Measurements from ENCODE around the gene FIS1.
"Not testable (repeated sequence)": the region's sequence is repeated elsewhere in the genome, so short reads cannot be mapped to it uniquely, and the experiment has no call there.

The FIS1 gene

GRCh38 chr7:101258243-101258731, 13.4 kb upstream of the FIS1 start:
- no peak for DNase-seq (ENCODE audit: low read depth in 1 of 2, low spot score in 1 of 2)

DNA sequence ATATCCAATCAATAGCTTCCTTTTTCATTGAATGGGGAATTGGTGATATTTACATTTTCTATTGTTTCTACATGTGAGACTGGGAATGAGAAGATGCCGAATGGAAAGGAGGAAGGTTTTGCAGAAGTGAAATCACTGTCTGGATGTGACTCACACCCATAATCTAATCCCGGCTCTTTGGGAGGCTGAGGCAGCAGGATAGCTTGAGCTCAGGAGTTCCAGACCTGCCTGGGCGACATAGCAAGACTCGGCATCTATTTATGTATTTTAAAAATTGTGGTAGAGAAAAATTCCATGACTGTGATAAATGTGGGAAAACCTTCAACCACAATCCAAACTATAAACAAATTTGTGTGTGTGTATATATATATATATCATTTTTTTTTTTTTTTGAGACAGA, 10.9 kb upstream of the FIS1 start:
- DNase-seq (ENCODE audit: low read depth in 1 of 2, low spot score in 1 of 2), result no peak

DNA sequence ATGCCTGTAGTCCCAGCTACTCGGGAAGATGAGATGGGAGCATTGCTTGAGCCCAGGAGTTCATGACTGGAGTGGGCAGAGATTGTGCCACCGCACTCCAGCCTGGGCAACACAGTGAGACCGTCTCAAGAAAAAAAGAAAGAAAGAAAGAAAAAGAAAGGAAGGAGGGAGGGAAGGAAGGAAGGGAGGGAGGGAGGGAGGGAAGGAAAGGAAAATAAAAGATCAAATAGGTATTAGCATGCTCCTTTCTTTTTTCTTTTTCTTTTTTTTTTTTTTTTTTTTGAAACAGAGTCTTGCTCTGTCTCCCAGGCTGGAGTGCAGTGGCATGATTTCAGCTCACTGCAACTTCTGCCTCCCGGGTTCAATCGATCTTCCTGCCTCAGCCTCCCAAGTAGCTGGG, 8.3 kb upstream of the FIS1 start:
- not testable (repeated sequence) for DNase-seq (ENCODE audit: low read depth in 1 of 2, low spot score in 1 of 2)

DNA sequence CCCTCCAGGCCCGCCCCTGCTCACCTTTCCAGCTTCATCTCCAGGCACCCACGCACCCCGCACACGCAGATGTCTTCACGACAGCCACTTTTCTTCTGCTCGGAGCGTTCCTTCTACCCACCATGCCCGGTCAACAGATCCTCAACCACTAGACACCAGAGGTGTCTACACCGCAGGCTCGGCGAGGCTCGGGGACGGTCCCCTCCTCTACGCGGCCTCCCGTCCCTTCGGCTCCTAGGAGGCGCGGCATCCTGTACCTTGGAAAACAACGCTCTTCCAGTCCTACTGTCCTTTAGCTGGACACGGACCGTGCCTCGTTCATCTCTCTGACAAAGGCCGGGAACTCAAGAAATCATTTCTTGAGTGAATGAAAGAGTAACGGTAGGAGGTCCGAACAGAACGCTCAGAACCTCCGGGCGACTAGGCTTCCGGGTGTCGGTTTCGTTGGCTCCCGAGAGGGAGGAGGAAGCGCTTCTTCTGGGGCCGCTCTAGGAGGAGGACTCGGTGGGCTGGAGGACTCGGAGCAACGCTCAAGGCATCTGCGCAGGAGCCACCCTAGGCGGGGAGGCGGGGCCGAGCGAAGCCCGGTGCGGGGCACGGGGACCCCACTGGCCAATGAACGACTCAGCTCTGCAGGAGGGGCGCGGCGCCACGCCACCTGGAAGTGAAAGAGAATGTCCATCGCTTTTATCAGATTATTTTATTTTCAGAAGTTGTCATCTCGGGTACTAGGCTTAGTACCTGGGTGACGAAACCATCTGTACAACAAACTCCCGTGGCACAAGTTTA, 7.2 kb upstream of the FIS1 start:
- peak; percentile 94 to 97 for DNase-seq (ENCODE audit: low read depth in 1 of 2, low spot score in 1 of 2)

DNA sequence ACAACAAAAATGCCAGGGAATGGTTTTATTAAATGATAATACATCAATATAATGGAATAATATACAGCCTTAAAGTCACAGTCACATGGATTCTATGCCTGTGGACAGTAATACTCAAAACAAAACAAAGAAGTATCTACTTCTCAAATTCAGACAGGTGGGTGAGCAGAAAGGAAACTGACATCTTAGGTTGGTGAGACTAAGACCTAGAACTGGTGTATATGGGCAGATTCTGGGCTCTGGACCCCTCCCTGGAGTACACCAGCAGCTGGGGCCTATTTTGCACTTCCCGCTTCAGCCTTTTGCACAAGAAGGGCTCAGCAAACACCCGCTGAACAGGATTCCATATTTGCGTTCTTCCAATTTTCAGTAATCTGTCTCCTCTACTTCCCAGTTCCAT, 5.4 kb upstream of the FIS1 start:
- DNase-seq (ENCODE audit: low read depth in 1 of 2, low spot score in 1 of 2), result no peak

GRCh38 chr7:101248276-101248675, 3.4 kb upstream of the FIS1 start:
- no peak for DNase-seq (ENCODE audit: low read depth in 1 of 2, low spot score in 1 of 2)

DNA sequence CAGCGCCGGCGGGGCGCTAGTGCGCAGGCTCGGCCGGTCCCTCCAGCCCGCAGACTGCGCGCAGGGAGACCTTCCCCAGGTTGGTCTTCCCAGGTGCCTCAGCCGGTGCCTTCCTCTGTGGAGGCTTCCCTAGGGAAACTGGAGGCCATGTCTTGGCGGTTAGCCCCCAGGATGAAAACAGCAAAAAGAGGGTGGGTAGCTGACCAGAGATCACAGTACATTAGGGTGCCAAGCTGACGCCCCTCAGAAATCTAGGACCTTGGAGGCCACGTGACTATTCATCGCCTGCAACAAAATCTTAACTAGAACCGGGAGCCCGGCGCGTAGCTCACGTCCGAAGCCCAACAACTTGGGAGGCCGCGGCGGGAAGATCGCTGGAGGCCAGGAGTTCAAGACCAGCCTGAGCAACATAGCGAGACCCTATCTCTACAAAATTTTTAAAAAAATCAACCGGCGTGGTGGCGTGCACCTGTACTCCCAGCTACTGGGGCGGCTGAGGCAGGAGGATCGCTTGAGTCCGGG, 327 bp upstream of the FIS1 start:
- no peak for DNase-seq (ENCODE audit: low read depth in 1 of 2, low spot score in 1 of 2)

- no peak for DNase-seq (ENCODE audit: low read depth in 1 of 2, low spot score in 1 of 2)
Measured at GRCh38 chr7:101243646-101244374, 1.1 kb downstream of the FIS1 start.

GRCh38 chr7:101241443-101242349, 3.2 kb downstream of the FIS1 start:
- no peak for DNase-seq (ENCODE audit: low read depth in 1 of 2, low spot score in 1 of 2)

DNA sequence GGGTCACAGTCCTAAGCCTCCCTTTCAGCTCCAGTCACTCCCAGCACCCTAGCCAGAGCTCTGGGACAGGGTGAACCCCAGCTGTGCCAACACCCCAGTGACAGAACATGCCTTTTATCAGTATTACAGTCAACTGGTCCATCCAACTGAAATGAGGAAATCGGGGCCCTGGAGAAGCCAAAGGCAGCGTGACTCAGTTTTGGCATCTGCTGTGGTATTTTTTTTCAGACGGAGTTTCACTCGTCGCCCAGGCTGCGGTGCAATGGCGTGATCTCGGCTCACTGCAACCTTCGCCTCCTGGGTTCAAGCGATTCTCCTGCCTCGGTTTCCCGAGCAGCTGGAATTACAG, 3.9 kb downstream of the FIS1 start:
- no peak for DNase-seq (ENCODE audit: low read depth in 1 of 2, low spot score in 1 of 2)

GRCh38 chr7:101240226-101241014, 4.5 kb downstream of the FIS1 start:
- DNase-seq (ENCODE audit: low read depth in 1 of 2, low spot score in 1 of 2), result no peak

DNA sequence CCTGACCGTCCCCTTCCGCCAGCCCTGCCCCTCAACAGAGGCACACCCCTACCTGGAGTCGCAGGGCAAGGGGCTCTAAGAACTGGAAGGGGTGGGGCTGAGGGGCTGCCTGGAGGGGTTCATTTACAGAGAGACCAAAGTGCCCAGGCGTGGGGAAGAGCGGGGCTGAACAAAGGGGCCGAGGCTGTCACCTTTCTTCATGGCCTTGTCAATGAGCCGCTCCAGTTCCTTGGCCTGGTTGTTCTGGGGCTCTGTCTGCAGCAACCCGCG, 5.0 kb downstream of the FIS1 start:
- DNase-seq (ENCODE audit: low read depth in 1 of 2, low spot score in 1 of 2), result no peak

DNA sequence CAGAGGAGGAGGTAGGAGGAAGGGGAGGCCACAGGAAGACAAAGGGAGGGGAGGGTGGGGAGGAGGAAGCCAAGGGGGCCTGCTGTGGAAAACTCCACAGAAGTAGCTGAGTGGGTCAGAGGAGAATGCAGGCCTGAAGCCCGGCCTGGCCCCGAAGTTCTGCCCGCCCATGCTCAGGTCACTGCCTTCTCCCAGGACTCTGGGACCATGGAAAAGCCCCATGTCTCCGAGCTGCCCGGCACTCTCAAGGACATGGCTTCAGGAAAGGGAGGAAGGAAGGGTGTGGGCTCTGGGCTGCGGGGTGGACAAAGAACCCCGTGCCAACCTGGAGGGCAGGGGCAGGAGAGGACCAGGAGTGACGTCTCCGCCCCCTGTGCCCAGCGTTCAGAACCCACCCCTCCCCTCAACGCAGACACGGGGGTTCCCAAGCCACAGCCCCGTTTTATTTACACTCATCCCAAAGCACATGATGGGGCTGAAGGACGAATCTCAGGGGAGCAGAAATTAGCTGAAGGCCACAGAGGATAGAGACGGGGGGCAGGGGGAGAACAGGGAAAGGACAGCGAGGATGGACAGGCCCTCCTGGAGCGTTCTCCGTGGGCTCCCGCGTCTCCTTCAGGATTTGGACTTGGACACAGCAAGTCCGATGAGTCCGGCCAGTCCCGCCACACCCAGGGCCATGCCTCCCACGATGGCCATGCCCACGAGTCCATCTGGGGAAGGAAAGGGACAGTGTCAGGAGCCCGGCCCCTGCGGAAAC, 5.5 kb downstream of the FIS1 start:
- no peak for DNase-seq (ENCODE audit: low read depth in 1 of 2, low spot score in 1 of 2)

DNA sequence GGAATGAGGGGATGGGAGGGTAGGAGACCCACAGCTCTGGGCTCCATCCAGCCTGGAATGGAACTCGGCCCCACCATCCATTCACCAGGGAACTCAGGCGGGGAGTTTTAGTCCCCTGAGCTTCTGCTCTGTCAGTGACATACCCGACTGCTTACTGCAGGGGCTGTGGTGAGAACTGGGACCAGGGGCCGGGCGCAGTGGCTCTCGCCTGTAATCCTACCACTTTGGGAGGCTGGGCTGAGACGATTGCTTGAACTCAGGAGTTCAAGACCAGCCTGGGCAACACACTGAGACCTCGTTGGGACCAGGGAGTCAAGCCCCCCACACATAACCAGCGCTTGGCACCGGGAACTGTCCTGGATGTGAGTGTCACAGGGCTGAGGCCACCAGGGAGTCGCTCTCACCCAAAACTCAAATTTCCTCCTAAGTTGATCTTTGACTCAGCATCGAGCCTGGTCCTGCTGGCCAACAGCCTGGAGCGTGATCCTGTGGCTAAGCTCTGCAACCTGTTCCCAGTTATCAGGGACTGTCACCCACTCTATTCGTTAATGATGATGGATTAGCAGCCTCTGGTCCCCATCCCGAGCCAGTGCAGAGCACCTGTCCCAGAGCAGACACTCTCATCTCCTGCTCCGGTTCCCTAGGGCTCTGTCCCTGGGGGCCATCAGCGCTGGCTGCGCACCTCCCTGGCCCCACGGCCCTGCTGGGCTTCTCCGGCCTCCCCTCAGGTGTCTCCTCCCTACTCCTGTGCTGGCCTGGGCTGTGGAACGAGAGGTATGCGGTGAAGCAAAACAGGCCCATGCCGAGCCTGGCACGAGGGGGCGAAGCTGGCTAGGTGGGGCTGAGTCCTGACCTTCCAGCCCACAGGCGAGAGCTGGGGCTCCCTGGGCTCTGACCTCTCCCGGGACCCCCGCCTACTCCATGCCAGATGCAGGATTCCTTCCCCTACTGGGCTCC, 6.4 kb downstream of the FIS1 start:
- DNase-seq (ENCODE audit: low read depth in 1 of 2, low spot score in 1 of 2), result no peak

DNA sequence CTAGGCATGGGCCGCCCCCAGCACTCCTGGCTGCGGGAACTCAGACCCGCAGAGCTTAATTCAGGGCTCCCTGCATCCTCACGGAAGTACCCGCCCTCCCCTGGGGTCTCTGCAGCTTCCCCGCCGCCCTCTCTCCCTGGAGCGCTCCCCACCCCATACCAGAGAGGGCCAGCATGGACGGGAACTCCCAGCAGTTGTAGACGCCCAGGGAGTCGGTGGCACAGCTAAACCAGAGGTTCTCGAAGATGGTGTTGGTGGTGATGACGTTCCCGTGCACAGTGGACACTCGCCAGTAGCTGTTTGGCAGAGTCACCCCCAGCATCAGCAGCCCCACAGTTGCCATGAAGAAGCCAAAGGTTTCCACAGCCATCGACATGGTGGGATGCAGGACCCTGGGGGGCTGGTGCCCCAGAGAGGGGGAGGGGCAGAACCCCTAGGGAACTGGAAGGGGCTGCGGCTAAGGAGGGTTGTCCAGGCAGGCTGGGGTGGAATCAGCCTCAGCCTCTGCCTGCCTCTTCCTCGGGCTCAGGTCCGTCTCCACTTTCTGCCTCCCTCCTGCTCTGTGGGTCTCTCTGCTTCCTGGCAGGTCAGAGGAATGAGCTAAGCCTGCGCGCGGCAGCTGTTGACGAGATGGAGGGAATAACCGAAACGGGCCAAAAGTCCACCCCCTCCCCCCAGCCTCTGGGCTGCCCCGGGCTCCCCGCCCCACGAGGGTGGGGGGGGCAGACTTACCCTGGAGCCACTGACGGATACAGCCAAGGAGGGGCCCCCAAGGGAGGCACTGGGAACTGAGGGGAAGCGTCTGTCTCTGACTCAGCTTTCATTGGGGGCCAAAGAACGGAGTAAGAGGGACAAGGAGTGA, 7.4 kb downstream of the FIS1 start, which contains the start of gene CLDN15:
Gene CLDN15 (minus strand): TSS at position 597 of the 862 bp plus-strand sequence. CDS start 221 bp downstream, at position 376.
- DNase-seq (ENCODE audit: low read depth in 1 of 2, low spot score in 1 of 2), result no peak

GRCh38 chr7:101236292-101236835, 8.5 kb downstream of the FIS1 start:
- no peak for DNase-seq (ENCODE audit: low read depth in 1 of 2, low spot score in 1 of 2)

GRCh38 chr7:101235522-101235921, 9.4 kb downstream of the FIS1 start:
- DNase-seq (ENCODE audit: low read depth in 1 of 2, low spot score in 1 of 2), result no peak

- no peak for DNase-seq (ENCODE audit: low read depth in 1 of 2, low spot score in 1 of 2)
Measured at GRCh38 chr7:101235050-101235449, 9.8 kb downstream of the FIS1 start.

Data from activated CD4-positive, alpha-beta T cell treated with anti-CD3 and anti-CD28 coated beads, Interleukin-2, amount 50 U/mL, for 24 hours (primary cell).